ENCODE measurements around the gene SCAMP4.

SCAMP4 gene

GRCh38 chr19:1968279-1969175, 63.3 kb downstream of the SCAMP4 start:
- no peak for DNase-seq

GRCh38 chr19:1969176-1970002, 64.2 kb downstream of the SCAMP4 start:
- no peak for DNase-seq

- DNase-seq, result no peak
Measured at GRCh38 chr19:1970003-1970805, 65.0 kb downstream of the SCAMP4 start.

GRCh38 chr19:1970806-1971502, 65.8 kb downstream of the SCAMP4 start:
- no peak for DNase-seq

- DNase-seq, result no peak
Measured at GRCh38 chr19:1974381-1975161, 69.4 kb downstream of the SCAMP4 start.

GRCh38 chr19:1975162-1975480, 69.9 kb downstream of the SCAMP4 start:
- DNase-seq, result no peak

All from NCI-H2029 (cell line).